ENCODE measurements around the gene AKR1C2.
"Not testable (repeated sequence)": the region's sequence is repeated elsewhere in the genome, so short reads cannot be mapped to it uniquely, and the experiment has no call there.

AKR1C2 gene

DNA sequence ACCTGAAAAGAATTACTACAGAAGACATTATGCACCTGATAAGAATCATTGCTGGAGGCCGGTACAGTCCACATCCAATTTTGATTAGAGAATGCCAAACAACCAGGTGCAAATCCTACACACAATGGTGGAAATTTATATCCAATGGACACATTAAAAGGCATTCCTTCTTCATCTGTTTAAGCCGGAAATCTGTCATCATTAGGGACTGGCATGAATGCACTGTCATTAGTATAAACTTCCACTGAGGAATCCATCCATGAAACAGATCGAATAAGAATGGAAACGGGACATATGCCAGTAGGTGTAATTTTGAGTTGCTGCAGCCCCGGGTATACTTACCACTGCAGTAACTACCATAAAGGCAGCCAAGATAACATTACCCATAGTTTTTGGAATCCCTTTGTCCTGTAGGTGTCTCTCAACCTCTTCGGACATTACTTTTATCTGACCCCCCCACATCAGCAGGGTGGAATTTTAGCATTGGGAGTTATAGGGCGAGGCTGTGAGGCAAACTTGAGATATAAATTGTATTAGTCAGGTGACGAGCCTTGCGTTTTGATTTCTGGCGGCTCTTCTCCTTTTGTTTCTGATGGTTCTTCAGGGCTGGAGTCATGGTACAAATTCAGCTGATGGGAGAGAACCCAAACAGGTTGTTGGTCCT, 36.5 kb upstream of the AKR1C2 start:
- WGBS (ENCODE audit: insufficient coverage, insufficient read length), result no CpG with 5 or more reads among the region's 10 CpGs
- DNase-seq (ENCODE audit: low read depth, low spot score), result no peak
- Histone ChIP-seq H3K4me1 (ENCODE audit: control insufficient read depth, insufficient read depth, low read length) (no peaks in the 10 kb centered on the region), H3K4me3 (ENCODE audit: low read length) (no peak overlapping the region), H3K27me3 (ENCODE audit: control insufficient read depth, insufficient read depth, low read length) (no peaks in the 10 kb centered on the region), H3K36me3 (ENCODE audit: control insufficient read depth, insufficient read depth, low read length) (no peaks in the 10 kb centered on the region), H3K27ac (ENCODE audit: low read length) (no peak overlapping the region), H3K9me3 (ENCODE audit: control insufficient read depth, insufficient read depth, low read length) (no peaks in the 10 kb centered on the region)

GRCh38 chr10:5038733-5039132, 35.1 kb upstream of the AKR1C2 start:
- no peak for DNase-seq (ENCODE audit: low read depth, low spot score)
- Histone ChIP-seq H3K36me3 (ENCODE audit: control insufficient read depth, insufficient read depth, low read length) (no peaks in the 10 kb centered on the region), H3K9me3 (ENCODE audit: control insufficient read depth, insufficient read depth, low read length) (no peaks in the 10 kb centered on the region), H3K27ac (ENCODE audit: low read length) (no peak overlapping the region), H3K27me3 (ENCODE audit: control insufficient read depth, insufficient read depth, low read length) (no peaks in the 10 kb centered on the region), H3K4me1 (ENCODE audit: control insufficient read depth, insufficient read depth, low read length) (no peaks in the 10 kb centered on the region), H3K4me3 (ENCODE audit: low read length) (no peak overlapping the region)

GRCh38 chr10:5038101-5038500, 34.4 kb upstream of the AKR1C2 start:
- Histone ChIP-seq H3K27ac (ENCODE audit: low read length) (no peak overlapping the region), H3K9me3 (ENCODE audit: control insufficient read depth, insufficient read depth, low read length) (no peaks in the 10 kb centered on the region), H3K4me1 (ENCODE audit: control insufficient read depth, insufficient read depth, low read length) (no peaks in the 10 kb centered on the region), H3K36me3 (ENCODE audit: control insufficient read depth, insufficient read depth, low read length) (no peaks in the 10 kb centered on the region), H3K4me3 (ENCODE audit: low read length) (no peak overlapping the region), H3K27me3 (ENCODE audit: control insufficient read depth, insufficient read depth, low read length) (no peaks in the 10 kb centered on the region)
- no peak for DNase-seq (ENCODE audit: low read depth, low spot score)
- WGBS (ENCODE audit: insufficient coverage, insufficient read length), result no CpG with 5 or more reads among the region's 2 CpGs

DNA sequence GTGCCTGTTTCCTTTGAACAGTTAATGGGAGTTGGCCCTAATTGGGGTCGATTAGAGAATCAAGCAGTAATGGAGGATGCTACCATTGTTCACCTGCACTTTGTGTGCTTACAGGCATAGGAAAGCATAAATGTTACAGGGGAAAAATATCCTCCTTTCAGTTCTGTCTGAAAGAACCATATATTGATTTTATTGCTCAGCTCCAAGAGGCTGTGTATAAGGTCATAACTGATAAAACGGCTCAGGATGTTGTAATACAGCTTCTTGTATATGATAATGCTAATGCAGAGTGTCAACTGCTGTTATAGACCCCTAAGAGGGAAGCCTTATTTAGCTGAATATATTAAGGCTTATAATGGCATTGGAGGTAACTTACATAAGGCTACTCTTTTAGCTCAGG, 32.9 kb upstream of the AKR1C2 start:
- H3K4me1 ChIP-seq (ENCODE audit: control insufficient read depth, insufficient read depth, low read length), result no peaks in the 10 kb centered on the region
- H3K27me3 ChIP-seq (ENCODE audit: control insufficient read depth, insufficient read depth, low read length), result no peaks in the 10 kb centered on the region
- WGBS (ENCODE audit: insufficient coverage, insufficient read length), result no CpG with 5 or more reads among the region's 2 CpGs
- no peaks in the 10 kb centered on the region for H3K36me3 ChIP-seq (ENCODE audit: control insufficient read depth, insufficient read depth, low read length)
- no peak overlapping the region for H3K27ac ChIP-seq (ENCODE audit: low read length)
- no peaks in the 10 kb centered on the region for H3K9me3 ChIP-seq (ENCODE audit: control insufficient read depth, insufficient read depth, low read length)
- DNase-seq (ENCODE audit: low read depth, low spot score), result no peak
- no peak overlapping the region for H3K4me3 ChIP-seq (ENCODE audit: low read length)

- H3K9me3 ChIP-seq (ENCODE audit: control insufficient read depth, insufficient read depth, low read length), result no peaks in the 10 kb centered on the region
- DNase-seq (ENCODE audit: low read depth, low spot score), result no peak
- no peaks in the 10 kb centered on the region for H3K36me3 ChIP-seq (ENCODE audit: control insufficient read depth, insufficient read depth, low read length)
- no CpG with 5 or more reads among the region's 10 CpGs for WGBS (ENCODE audit: insufficient coverage, insufficient read length)
- no peaks in the 10 kb centered on the region for H3K4me1 ChIP-seq (ENCODE audit: control insufficient read depth, insufficient read depth, low read length)
- H3K27me3 ChIP-seq (ENCODE audit: control insufficient read depth, insufficient read depth, low read length), result no peaks in the 10 kb centered on the region
- no peak overlapping the region for H3K4me3 ChIP-seq (ENCODE audit: low read length)
- H3K27ac ChIP-seq (ENCODE audit: low read length), result no peak overlapping the region
Observed at GRCh38 chr10:5035356-5035755, 31.7 kb upstream of the AKR1C2 start.

DNA sequence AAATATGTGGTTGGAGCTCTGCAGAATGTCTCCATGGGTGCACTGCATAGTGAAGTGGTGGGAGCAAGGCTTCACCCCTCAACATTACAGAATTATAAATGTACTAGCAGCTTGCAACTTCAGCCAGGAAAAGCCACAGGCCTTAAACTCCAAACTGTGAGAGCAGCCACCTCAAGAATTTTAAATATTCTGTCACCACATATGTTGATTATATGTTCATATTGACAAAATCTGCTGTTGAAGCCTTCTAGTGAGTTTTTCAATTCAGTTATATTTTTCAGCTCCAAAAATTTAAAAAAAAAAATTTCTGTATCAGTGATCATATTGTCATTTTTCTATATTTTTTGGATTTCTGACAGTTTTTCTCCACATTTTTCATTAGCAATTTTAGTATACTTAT, 30.9 kb upstream of the AKR1C2 start:
- Histone ChIP-seq H3K27me3 (ENCODE audit: control insufficient read depth, insufficient read depth, low read length) (no peaks in the 10 kb centered on the region), H3K9me3 (ENCODE audit: control insufficient read depth, insufficient read depth, low read length) (no peaks in the 10 kb centered on the region), H3K27ac (ENCODE audit: low read length) (no peak overlapping the region), H3K4me1 (ENCODE audit: control insufficient read depth, insufficient read depth, low read length) (no peaks in the 10 kb centered on the region), H3K36me3 (ENCODE audit: control insufficient read depth, insufficient read depth, low read length) (no peaks in the 10 kb centered on the region), H3K4me3 (ENCODE audit: low read length) (no peak overlapping the region)
- no peak for DNase-seq (ENCODE audit: low read depth, low spot score)

DNA sequence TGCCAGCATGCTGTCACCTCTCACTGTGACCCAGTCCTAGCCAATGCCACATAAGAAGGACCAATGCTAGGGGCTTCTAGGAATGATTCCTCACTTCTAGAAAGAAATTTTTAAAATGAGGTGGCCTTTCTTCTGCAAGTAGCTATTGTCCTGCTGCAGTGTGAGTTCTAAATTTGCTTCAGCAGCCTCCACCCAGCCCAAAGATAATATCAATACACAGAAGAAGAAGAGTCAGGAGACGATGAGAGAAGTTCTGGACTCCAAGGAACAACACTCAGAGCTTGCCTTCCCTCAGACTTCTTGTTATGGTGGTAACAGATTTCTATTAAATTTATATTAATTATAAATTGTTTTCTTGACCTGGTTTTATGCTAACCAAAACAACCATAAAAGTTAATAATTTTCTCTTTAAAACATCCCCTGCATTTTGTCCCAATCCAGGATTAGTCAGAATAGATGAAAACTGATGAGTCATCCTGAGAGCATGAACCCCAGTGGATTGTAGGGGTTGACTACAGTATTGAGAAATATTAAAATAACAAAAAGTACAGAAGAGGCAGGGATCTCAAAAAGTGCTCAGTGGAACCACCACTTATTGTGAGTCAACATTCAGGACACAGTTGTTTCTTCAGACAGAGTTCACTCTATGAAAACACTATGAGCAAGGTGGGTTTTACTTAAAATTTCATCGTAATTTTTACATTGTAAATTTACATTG, 29.6 kb upstream of the AKR1C2 start:
- H3K27me3 ChIP-seq (ENCODE audit: control insufficient read depth, insufficient read depth, low read length), result no peaks in the 10 kb centered on the region
- H3K4me1 ChIP-seq (ENCODE audit: control insufficient read depth, insufficient read depth, low read length), result no peaks in the 10 kb centered on the region
- no peaks in the 10 kb centered on the region for H3K36me3 ChIP-seq (ENCODE audit: control insufficient read depth, insufficient read depth, low read length)
- H3K4me3 ChIP-seq (ENCODE audit: low read length), result no peak overlapping the region
- no peak overlapping the region for H3K27ac ChIP-seq (ENCODE audit: low read length)
- WGBS (ENCODE audit: insufficient coverage, insufficient read length), result no CpG with 5 or more reads among the region's 2 CpGs
- no peaks in the 10 kb centered on the region for H3K9me3 ChIP-seq (ENCODE audit: control insufficient read depth, insufficient read depth, low read length)
- no peak for DNase-seq (ENCODE audit: low read depth, low spot score)

GRCh38 chr10:5032444-5032843, 28.8 kb upstream of the AKR1C2 start:
- not testable (repeated sequence) for H3K36me3 ChIP-seq (ENCODE audit: control insufficient read depth, insufficient read depth, low read length); H3K4me3 ChIP-seq (ENCODE audit: low read length); DNase-seq (ENCODE audit: low read depth, low spot score); H3K4me1 ChIP-seq (ENCODE audit: control insufficient read depth, insufficient read depth, low read length); H3K9me3 ChIP-seq (ENCODE audit: control insufficient read depth, insufficient read depth, low read length); H3K27me3 ChIP-seq (ENCODE audit: control insufficient read depth, insufficient read depth, low read length); H3K27ac ChIP-seq (ENCODE audit: low read length)
- no CpG with 5 or more reads among the region's 22 CpGs for WGBS (ENCODE audit: insufficient coverage, insufficient read length)

GRCh38 chr10:5031588-5031987, 27.9 kb upstream of the AKR1C2 start:
- WGBS (ENCODE audit: insufficient coverage, insufficient read length), result no CpG with 5 or more reads among the region's 4 CpGs
- not testable (repeated sequence) for H3K4me1 ChIP-seq (ENCODE audit: control insufficient read depth, insufficient read depth, low read length); DNase-seq (ENCODE audit: low read depth, low spot score); H3K9me3 ChIP-seq (ENCODE audit: control insufficient read depth, insufficient read depth, low read length); H3K27ac ChIP-seq (ENCODE audit: low read length); H3K36me3 ChIP-seq (ENCODE audit: control insufficient read depth, insufficient read depth, low read length); H3K27me3 ChIP-seq (ENCODE audit: control insufficient read depth, insufficient read depth, low read length); H3K4me3 ChIP-seq (ENCODE audit: low read length)

GRCh38 chr10:5030989-5031388, 27.3 kb upstream of the AKR1C2 start:
- no peak overlapping the region for H3K27ac ChIP-seq (ENCODE audit: low read length)
- H3K4me3 ChIP-seq (ENCODE audit: low read length), result no peak overlapping the region
- no peak for DNase-seq (ENCODE audit: low read depth, low spot score)
- no peaks in the 10 kb centered on the region for H3K4me1 ChIP-seq (ENCODE audit: control insufficient read depth, insufficient read depth, low read length)
- no CpG with 5 or more reads among the region's 1 CpG for WGBS (ENCODE audit: insufficient coverage, insufficient read length)
- H3K27me3 ChIP-seq (ENCODE audit: control insufficient read depth, insufficient read depth, low read length), result no peaks in the 10 kb centered on the region
- no peaks in the 10 kb centered on the region for H3K9me3 ChIP-seq (ENCODE audit: control insufficient read depth, insufficient read depth, low read length)
- no peaks in the 10 kb centered on the region for H3K36me3 ChIP-seq (ENCODE audit: control insufficient read depth, insufficient read depth, low read length)

DNA sequence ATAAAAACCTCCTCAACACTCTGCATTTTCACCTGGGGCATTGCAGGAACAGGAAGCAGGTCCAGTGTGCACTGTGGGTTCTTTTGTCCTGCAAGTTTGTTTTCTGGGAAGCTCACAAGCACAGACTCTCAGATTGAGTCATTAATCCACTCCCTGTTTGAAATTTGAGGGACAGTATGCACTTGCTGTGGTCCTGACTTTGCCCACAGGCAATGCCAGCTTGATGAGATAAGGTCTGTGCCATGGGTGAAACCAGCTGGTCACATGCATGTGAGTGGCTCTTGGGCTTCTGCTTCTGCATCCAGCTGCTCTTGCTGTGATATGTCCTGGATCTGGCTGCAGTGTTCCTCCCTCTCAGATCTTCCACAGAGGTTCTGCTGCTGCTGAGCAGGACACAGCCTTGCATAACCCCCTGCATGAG, 21.8 kb upstream of the AKR1C2 start:
- H3K27me3 ChIP-seq (ENCODE audit: control insufficient read depth, insufficient read depth, low read length); H3K27ac ChIP-seq (ENCODE audit: low read length); H3K9me3 ChIP-seq (ENCODE audit: control insufficient read depth, insufficient read depth, low read length); H3K4me3 ChIP-seq (ENCODE audit: low read length); H3K36me3 ChIP-seq (ENCODE audit: control insufficient read depth, insufficient read depth, low read length); DNase-seq (ENCODE audit: low read depth, low spot score); H3K4me1 ChIP-seq (ENCODE audit: control insufficient read depth, insufficient read depth, low read length): not testable (repeated sequence)
